Spleen (tissue), 11 donors: ENCODE measurements around the gene RBMS1. TPM values are rescaled to one million over a fixed set of nuclear protein-coding genes. Genes with fewer than 3 reads are reported as not detected.
A peak's percentile ranks its signal among the peaks of the same experiment; 100 is the strongest.

Experiments
- DNase-seq: peaks from one replicate; pipeline ENCODE4 v3.0.0-alpha.2; 2020
- H3K27ac ChIP-seq, 8 donors: fragments of 200-600 bp; sonication (generic) in 7 of 8; 1 replicate in 4 of 8; 2 replicates in 4 of 8; pipeline versions ENCODE4 v1.5.0 to v1.8.0; 2016 to 2021; ENCODE audit warnings: inconsistent platforms in 4 of 8, mild to moderate bottlenecking in 4 of 8, moderate library complexity in 1 of 8
- H3K27me3 ChIP-seq, 7 donors: fragments of 200-600 bp; sonication (generic) in 6 of 7; replicated peaks in 1 of 7; 1 replicate in 4 of 7; 2 replicates in 3 of 7; pipeline versions ENCODE4 v1.5.0 to v1.8.0; 2016 to 2021; ENCODE audit warnings: inconsistent platforms in 3 of 7, mild to moderate bottlenecking in 1 of 7
- H3K36me3 ChIP-seq, 6 donors: fragments of 200-600 bp; sonication (generic) in 5 of 6; 1 replicate in 4 of 6; 2 replicates in 2 of 6; pipeline versions ENCODE4 v1.5.0 to v1.8.0; 2016 to 2021; ENCODE audit warnings: inconsistent platforms in 2 of 6
- H3K4me1 ChIP-seq, 6 donors: fragments of 200-600 bp; sonication (generic) in 5 of 6; 1 replicate in 3 of 6; 2 replicates in 3 of 6; pipeline versions ENCODE4 v1.5.0 to v1.8.0; 2016 to 2021; ENCODE audit warnings: inconsistent platforms in 3 of 6
- H3K4me3 ChIP-seq, 8 donors: fragments of 200-600 bp; sonication (generic) in 7 of 8; 1 replicate in 4 of 8; 2 replicates in 4 of 8; pipeline versions ENCODE4 v1.5.0 to v1.8.0; 2016 to 2021; ENCODE audit warnings: inconsistent platforms in 4 of 8, mild to moderate bottlenecking in 4 of 8, moderate library complexity in 2 of 8
- H3K9me3 ChIP-seq, 8 donors: fragments of 200-600 bp; sonication (generic) in 7 of 8; 1 replicate in 4 of 8; 2 replicates in 4 of 8; pipeline versions ENCODE4 v1.5.0 to v1.8.0; 2016 to 2021; ENCODE audit warnings: inconsistent platforms in 4 of 8
- CTCF ChIP-seq, 11 experiments: fragments of 200-600 bp in 7 of 11; fragments of 450-650 bp in 4 of 11; sonication (generic) in 4 of 11; IDR thresholded peaks in 8 of 11; conservative IDR thresholded peaks in 3 of 11; 1 replicate in 7 of 11; 2 replicates in 4 of 11; pipeline versions ENCODE4 v1.4.0 to v1.8.0; 2016 to 2021; ENCODE audit warnings: antibody characterized with exemption in 11 of 11, inconsistent platforms in 4 of 11, mild to moderate bottlenecking in 1 of 11
- POLR2A ChIP-seq, 3 donors: fragments of 450-650 bp; IDR thresholded peaks; one replicate each; pipeline ENCODE4 v1.5.1; 2017; ENCODE audit warnings: antibody characterized with exemption in 3 of 3, mild to moderate bottlenecking in 1 of 3
- POLR2AphosphoS5 ChIP-seq, 3 donors: sonication (generic); formaldehyde crosslinking; IDR thresholded peaks; one replicate each; pipeline ENCODE4 v1.5.1; 2017; ENCODE audit warnings: antibody characterized with exemption in 3 of 3
- WGBS, 5 donors: extraction: QIAGEN DNeasy Blood & Tissue Kit in 3 of 5; methylation state at CpG; one replicate each; pipeline versions ENCODE4 v1.1.5 to v1.1.7; 2013 to 2018; 5-methylcytosine and 5-hydroxymethylcytosine counted together
- intact Hi-C: fragments of 100-400 bp; cut with DNase I; formaldehyde crosslinking; loops from one replicate; pipeline ENCODE4 v1.15.0; 2023; ENCODE audit warnings: low total_unique reads
- polyA plus RNA-seq, 3 donors: library from polyadenylated mRNA; stranded (reverse); fragments of 200-250 nt; gene quantifications; one replicate each; pipeline ENCODE4 v1.2.1, GENCODE V29; 2013
- total RNA-seq, 7 donors: library from RNA; depleted of rRNA in 3 of 7; stranded (reverse); fragments of >200 nt in 3 of 7; fragmentation: NEBNext Ultra II Directional in 4 of 7; extraction: Animal tissue kit (Norgen Biotek cat#: 25700) in 4 of 7; gene quantifications; one replicate each; pipeline versions ENCODE4 v1.1.0 to v1.2.1, GENCODE V29; 2016 to 2021
- donor health status: healthy with polysubstance abuse.
- donor health status: DM: no; HTN: no; CAD: no; lungs with moderate emphysema.
- donor health status: DM: no; HTN: no; CAD: no.
- donor health status: Bipolar disorder and iron deficiency.
- donor health status: healthy.
- donor health status: DM: no; HTN: no; CAD: no.
- donor health status: DM: yes; HTN: yes; CAD: no.

RBMS1 gene
- total and polyA plus RNA-seq, 10 donors = 18.8 to 151 (median 118) TPM

GRCh38 chr2:160458718-160459453 lies 34.7 kb downstream of the RBMS1 start:
- DNase-seq = no peak
- no peak overlapping the region for H3K27ac ChIP-seq
- intact Hi-C loops = no loop called here
- TF ChIP-seq CTCF (IDR thresholded peaks at IDR 0.05 in 8 of 11, conservative IDR thresholded peaks at IDR 0.05 in 3 of 11) (no peak), POLR2AphosphoS5 (IDR thresholded peaks at IDR 0.05) (no peak), POLR2A (IDR thresholded peaks at IDR 0.05) (no peak)
- H3K4me1 ChIP-seq = peaks cover 0 to 48% (median 24%) of the 10 kb centered on the region in 6 donors
- H3K4me3 ChIP-seq = no peak overlapping the region
- 87 to 93% (median 88%) methylated on average over 10 of the region's 10 CpGs for WGBS, 5 donors
- H3K9me3 ChIP-seq = no peaks in the 10 kb centered on the region
- no peaks in the 10 kb centered on the region for H3K27me3 ChIP-seq
- no peaks in the 10 kb centered on the region for H3K36me3 ChIP-seq

GRCh38 chr2:160457588-160457987 lies 36.0 kb downstream of the RBMS1 start:
- H3K4me1 ChIP-seq = peaks cover 0 to 51% (median 28%) of the 10 kb centered on the region in 6 donors
- H3K27ac ChIP-seq = no peak overlapping the region
- H3K27me3 ChIP-seq = no peaks in the 10 kb centered on the region
- H3K4me3 ChIP-seq = no peak overlapping the region
- no peaks in the 10 kb centered on the region for H3K36me3 ChIP-seq
- TF ChIP-seq CTCF (IDR thresholded peaks at IDR 0.05 in 8 of 11, conservative IDR thresholded peaks at IDR 0.05 in 3 of 11) = no peak
- TF ChIP-seq POLR2AphosphoS5 (IDR thresholded peaks at IDR 0.05) = no peak
- TF ChIP-seq POLR2A (IDR thresholded peaks at IDR 0.05) = no peak
- H3K9me3 ChIP-seq = no peaks in the 10 kb centered on the region
- no peak for DNase-seq
- WGBS, 5 donors = 52 to 81% (median 78%) methylated on average over 5 of the region's 5 CpGs
- intact Hi-C loops = no loop called here

GRCh38 chr2:160454070-160454797 lies 39.4 kb downstream of the RBMS1 start:
- 55 to 72% (median 60%) methylated on average over 2 of the region's 2 CpGs for WGBS, 5 donors
- intact Hi-C loops = no loop called here
- TF ChIP-seq POLR2AphosphoS5 (IDR thresholded peaks at IDR 0.05) = no peak
- TF ChIP-seq CTCF (IDR thresholded peaks at IDR 0.05 in 8 of 11, conservative IDR thresholded peaks at IDR 0.05 in 3 of 11) = no peak
- TF ChIP-seq POLR2A (IDR thresholded peaks at IDR 0.05) = no peak

More at GRCh38 chr2:160454070-160454797, 39.4 kb downstream of the RBMS1 start:
- peaks cover 0 to 46% (median 27%) of the 10 kb centered on the region in 6 donors for H3K4me1 ChIP-seq
- H3K4me3 ChIP-seq = no peak overlapping the region
- no peak for DNase-seq
- H3K27ac ChIP-seq = peak overlapping the region in 5 of 8 donors; percentile 7 to 51 (median 19)
- no peaks in the 10 kb centered on the region for H3K27me3 ChIP-seq
- H3K36me3 ChIP-seq = no peaks in the 10 kb centered on the region
- no peaks in the 10 kb centered on the region for H3K9me3 ChIP-seq
